HG02885 (cell line): ENCODE measurements around the gene RPL23.

Source experiments
- ATAC-seq: cut with Tn5 transposase; IDR thresholded peaks from one replicate; pipeline ENCODE4 v1.9.1; 2021; ENCODE audit warnings: mild to moderate bottlenecking; ENCODE audit not compliant: unreplicated experiment, poor library complexity

The RPL23 gene

DNA sequence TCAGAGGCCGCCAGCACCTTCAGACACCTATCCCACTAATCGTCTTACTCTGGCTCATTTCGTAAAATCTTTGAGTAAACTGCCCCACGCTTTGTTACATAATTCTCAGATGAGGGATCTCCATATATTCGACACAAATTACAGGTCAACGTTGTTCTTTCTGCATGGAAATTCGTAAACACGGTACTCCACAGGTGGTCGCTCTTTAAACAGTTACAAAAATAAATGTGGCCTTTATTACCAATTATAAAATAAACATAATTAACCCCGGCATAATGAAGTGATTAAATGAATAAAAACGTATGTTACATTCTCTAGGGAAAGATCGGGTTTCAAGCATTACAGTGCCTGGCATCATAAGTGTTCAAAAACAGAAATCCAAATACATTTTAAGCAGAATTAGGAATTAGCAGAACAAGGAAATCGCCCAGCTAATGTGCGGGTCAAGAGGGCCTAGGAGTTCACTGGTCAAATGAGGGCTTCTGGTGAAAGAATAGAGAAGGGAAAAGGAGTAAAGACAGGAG, 53.2 kb downstream of the RPL23 start:
- ATAC-seq: no peak

- peak; percentile 82 for ATAC-seq
These were observed 53.9 kb downstream of the RPL23 start, which contains the start of gene PIP4K2B for GRCh38 chr17:38799501-38800236. TSS of gene PIP4K2B (minus strand) at chr17:38799556. CDS start at chr17:38799424, 132 bp downstream.

DNA sequence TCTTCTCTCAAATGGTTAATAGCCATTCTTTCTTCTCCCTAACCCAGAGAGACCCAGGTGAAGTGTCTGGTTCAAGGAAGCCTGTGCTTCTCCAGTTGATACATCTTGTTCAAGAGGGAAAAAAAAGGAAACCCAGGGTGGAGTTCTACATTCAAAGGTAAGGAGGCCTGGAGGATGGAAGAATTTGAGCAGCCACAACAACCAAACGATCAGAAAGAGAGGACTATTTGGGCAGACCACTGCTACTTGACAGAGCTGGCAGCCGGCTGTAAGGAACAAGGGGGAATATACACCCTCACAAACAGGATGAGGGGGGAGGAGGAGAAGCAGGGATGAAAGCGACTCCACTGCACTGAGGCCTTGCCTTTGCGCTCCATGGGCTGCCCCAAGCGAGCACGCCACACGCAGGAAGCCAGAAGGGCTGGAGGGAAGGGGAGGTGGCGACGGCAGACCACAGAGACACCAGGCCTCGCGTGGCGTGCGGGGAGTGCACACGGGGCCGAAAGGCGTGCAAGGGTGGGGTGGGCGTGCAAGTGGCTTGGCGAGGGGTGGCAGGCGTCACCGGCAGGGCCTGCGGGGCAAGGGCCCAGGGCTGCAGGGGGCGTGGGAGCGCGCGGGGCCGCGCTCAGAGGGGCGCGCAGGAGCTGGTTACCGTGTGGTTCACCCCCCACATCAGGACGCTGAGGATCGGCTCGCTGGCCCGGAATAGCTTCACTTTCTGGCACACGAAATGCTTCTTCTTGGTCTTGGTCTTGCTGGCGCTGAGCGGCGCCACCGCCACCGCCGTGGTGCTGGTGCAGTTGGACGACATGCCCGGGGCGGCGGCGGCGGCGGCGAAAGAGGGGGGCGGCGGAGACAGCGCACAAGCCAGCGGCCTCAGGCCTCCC, 54.7 kb downstream of the RPL23 start:
- peak; percentile 22 for ATAC-seq
